HepG2 (cell line): Measurements from ENCODE around the gene LARP1.

ENCODE experiments used
- JUND ChIP-seq: sonication (generic); formaldehyde crosslinking; IDR thresholded peaks from 2 replicates; pipeline ENCODE4 v1.8.0; 2022; ENCODE audit warnings: mild to moderate bottlenecking, missing genetic modification reagents
- NR2F1 ChIP-seq, 2 experiments: fragments of 450-650 bp in 1 of 2; formaldehyde crosslinking in 1 of 2; IDR thresholded peaks; 2 replicates each; pipeline versions ENCODE4 v1.5.0 to v1.6.1; 2016 to 2020; ENCODE audit warnings: mild to moderate bottlenecking in 1 of 2, missing compliant biosample characterization in 1 of 2, missing genetic modification reagents in 1 of 2, moderate library complexity in 1 of 2
- POLR2A ChIP-seq, 2 experiments: IDR thresholded peaks; 2 replicates each; pipeline ENCODE4 v1.6.1; 2011; ENCODE audit warnings: low read depth in 2 of 2, low read length in 2 of 2, mild to moderate bottlenecking in 1 of 2, moderate library complexity in 1 of 2; ENCODE audit not compliant: insufficient read depth in 1 of 2
- SMC3 ChIP-seq: IDR thresholded peaks from 2 replicates; pipeline ENCODE4 v1.6.1; 2011; ENCODE audit warnings: low read length, improper control_type of control experiment
- SP1 ChIP-seq, 2 experiments: fragments of 450-650 bp in 1 of 2; sonication (generic) in 1 of 2; formaldehyde crosslinking in 1 of 2; IDR thresholded peaks; 2 replicates each; pipeline versions ENCODE4 v1.4.0 to v1.6.1; 2016 to 2020; ENCODE audit warnings: missing genetic modification reagents in 1 of 2
- THAP11 ChIP-seq: IDR thresholded peaks from 2 replicates; pipeline ENCODE4 v1.6.1; 2016; ENCODE audit warnings: missing biosample characterization, missing genetic modification reagents
- ZBTB10 ChIP-seq: sonication (generic); formaldehyde crosslinking; IDR thresholded peaks from 2 replicates; pipeline ENCODE4 v1.4.0; 2020; ENCODE audit warnings: missing genetic modification reagents, borderline replicate concordance
- ZFYVE20 ChIP-seq: sonication (generic); formaldehyde crosslinking; IDR thresholded peaks from 2 replicates; pipeline ENCODE4 v1.8.0; 2023; ENCODE audit warnings: low read depth, mild to moderate bottlenecking, moderate library complexity, missing genetic modification reagents, borderline replicate concordance
- ZNF18 ChIP-seq: sonication (generic); formaldehyde crosslinking; IDR thresholded peaks from 2 replicates; pipeline ENCODE4 v1.8.0; 2022; ENCODE audit warnings: mild to moderate bottlenecking, missing genetic modification reagents; ENCODE audit not compliant: insufficient replicate concordance
- ZNF430 ChIP-seq: sonication (generic); formaldehyde crosslinking; IDR thresholded peaks from 2 replicates; pipeline ENCODE4 v1.9.0; 2021; ENCODE audit warnings: mild to moderate bottlenecking, missing genetic modification reagents

GRCh38 chr5:154753792-154754191 lies 1.4 kb upstream of the LARP1 start:
- no peak for TF ChIP-seq POLR2A (IDR thresholded peaks at IDR 0.05; ENCODE audit: insufficient read depth in 1 of 2, low read depth in 2 of 2, low read length in 2 of 2)
- no peak for TF ChIP-seq ZNF18 (CRISPR knock-in tag)
- TF ChIP-seq ZNF430 (CRISPR knock-in tag) = no peak
- TF ChIP-seq SMC3 = no peak
- TF ChIP-seq ZBTB10 = no peak
- TF ChIP-seq THAP11 (CRISPR knock-in tag) = no peak
- TF ChIP-seq NR2F1 (CRISPR knock-in tag; IDR thresholded peaks at IDR 0.05) = no peak
- TF ChIP-seq SP1 (IDR thresholded peaks at IDR 0.05) = no peak
- TF ChIP-seq SP1 (CRISPR knock-in tag; IDR thresholded peaks at IDR 0.05) = no peak
- TF ChIP-seq JUND (CRISPR knock-in tag) = no peak
- TF ChIP-seq ZFYVE20 (CRISPR knock-in tag) = no peak
